ENCODE data around the gene HSF2BP. TPM values are rescaled to one million over a fixed set of nuclear protein-coding genes. Genes with fewer than 3 reads are reported as not detected.

The HSF2BP gene
- total and polyA plus RNA-seq, 2 of the 8 experiments (the other 6 are each of a cell fraction or from before 2014, with no cell fraction given): 0.51 to 0.93 TPM

DNA sequence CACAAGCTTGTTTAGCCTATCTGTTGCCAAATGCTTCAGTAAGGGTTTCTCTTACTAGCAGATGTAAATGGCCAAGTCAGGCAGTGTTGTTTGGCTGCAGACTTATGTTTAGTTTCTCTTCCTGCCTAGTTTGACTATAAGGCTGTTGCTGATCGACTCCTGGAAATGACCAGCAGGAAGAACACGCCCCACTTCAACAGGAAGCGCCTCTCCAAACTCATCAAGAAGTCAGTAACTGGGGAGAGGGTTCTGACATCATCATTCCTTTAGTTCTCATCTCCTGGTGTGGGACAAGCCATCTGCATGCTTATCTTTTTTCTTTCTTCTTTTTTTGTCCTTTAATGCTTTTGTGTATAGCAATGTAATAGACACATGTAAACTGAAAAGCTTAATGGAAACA is 25.1 kb upstream of the HSF2BP start (continued):
- TF ChIP-seq, protein P1, sequence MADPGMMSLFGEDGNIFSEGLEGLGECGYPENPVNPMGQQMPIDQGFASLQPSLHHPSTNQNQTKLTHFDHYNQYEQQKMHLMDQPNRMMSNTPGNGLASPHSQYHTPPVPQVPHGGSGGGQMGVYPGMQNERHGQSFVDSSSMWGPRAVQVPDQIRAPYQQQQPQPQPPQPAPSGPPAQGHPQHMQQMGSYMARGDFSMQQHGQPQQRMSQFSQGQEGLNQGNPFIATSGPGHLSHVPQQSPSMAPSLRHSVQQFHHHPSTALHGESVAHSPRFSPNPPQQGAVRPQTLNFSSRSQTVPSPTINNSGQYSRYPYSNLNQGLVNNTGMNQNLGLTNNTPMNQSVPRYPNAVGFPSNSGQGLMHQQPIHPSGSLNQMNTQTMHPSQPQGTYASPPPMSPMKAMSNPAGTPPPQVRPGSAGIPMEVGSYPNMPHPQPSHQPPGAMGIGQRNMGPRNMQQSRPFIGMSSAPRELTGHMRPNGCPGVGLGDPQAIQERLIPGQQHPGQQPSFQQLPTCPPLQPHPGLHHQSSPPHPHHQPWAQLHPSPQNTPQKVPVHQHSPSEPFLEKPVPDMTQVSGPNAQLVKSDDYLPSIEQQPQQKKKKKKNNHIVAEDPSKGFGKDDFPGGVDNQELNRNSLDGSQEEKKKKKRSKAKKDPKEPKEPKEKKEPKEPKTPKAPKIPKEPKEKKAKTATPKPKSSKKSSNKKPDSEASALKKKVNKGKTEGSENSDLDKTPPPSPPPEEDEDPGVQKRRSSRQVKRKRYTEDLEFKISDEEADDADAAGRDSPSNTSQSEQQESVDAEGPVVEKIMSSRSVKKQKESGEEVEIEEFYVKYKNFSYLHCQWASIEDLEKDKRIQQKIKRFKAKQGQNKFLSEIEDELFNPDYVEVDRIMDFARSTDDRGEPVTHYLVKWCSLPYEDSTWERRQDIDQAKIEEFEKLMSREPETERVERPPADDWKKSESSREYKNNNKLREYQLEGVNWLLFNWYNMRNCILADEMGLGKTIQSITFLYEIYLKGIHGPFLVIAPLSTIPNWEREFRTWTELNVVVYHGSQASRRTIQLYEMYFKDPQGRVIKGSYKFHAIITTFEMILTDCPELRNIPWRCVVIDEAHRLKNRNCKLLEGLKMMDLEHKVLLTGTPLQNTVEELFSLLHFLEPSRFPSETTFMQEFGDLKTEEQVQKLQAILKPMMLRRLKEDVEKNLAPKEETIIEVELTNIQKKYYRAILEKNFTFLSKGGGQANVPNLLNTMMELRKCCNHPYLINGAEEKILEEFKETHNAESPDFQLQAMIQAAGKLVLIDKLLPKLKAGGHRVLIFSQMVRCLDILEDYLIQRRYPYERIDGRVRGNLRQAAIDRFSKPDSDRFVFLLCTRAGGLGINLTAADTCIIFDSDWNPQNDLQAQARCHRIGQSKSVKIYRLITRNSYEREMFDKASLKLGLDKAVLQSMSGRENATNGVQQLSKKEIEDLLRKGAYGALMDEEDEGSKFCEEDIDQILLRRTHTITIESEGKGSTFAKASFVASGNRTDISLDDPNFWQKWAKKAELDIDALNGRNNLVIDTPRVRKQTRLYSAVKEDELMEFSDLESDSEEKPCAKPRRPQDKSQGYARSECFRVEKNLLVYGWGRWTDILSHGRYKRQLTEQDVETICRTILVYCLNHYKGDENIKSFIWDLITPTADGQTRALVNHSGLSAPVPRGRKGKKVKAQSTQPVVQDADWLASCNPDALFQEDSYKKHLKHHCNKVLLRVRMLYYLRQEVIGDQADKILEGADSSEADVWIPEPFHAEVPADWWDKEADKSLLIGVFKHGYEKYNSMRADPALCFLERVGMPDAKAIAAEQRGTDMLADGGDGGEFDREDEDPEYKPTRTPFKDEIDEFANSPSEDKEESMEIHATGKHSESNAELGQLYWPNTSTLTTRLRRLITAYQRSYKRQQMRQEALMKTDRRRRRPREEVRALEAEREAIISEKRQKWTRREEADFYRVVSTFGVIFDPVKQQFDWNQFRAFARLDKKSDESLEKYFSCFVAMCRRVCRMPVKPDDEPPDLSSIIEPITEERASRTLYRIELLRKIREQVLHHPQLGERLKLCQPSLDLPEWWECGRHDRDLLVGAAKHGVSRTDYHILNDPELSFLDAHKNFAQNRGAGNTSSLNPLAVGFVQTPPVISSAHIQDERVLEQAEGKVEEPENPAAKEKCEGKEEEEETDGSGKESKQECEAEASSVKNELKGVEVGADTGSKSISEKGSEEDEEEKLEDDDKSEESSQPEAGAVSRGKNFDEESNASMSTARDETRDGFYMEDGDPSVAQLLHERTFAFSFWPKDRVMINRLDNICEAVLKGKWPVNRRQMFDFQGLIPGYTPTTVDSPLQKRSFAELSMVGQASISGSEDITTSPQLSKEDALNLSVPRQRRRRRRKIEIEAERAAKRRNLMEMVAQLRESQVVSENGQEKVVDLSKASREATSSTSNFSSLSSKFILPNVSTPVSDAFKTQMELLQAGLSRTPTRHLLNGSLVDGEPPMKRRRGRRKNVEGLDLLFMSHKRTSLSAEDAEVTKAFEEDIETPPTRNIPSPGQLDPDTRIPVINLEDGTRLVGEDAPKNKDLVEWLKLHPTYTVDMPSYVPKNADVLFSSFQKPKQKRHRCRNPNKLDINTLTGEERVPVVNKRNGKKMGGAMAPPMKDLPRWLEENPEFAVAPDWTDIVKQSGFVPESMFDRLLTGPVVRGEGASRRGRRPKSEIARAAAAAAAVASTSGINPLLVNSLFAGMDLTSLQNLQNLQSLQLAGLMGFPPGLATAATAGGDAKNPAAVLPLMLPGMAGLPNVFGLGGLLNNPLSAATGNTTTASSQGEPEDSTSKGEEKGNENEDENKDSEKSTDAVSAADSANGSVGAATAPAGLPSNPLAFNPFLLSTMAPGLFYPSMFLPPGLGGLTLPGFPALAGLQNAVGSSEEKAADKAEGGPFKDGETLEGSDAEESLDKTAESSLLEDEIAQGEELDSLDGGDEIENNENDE (IDR thresholded peaks at IDR 0.05; ENCODE audit: insufficient replicate concordance, low read length): no peak
- TF ChIP-seq KDM1A (IDR thresholded peaks at IDR 0.05; ENCODE audit: borderline replicate concordance, low read length) (no peak), MAFK (IDR thresholded peaks at IDR 0.05; ENCODE audit: low read depth, low read length) (no peak), BACH1 (IDR thresholded peaks at IDR 0.05; ENCODE audit: low read length) (no peak)
